GM21717 (cell line): ENCODE data around the gene LIMD2.
"Not testable (repeated sequence)": the region's sequence is repeated elsewhere in the genome, so short reads cannot be mapped to it uniquely, and the experiment has no call there.

Experiments used
- ATAC-seq: cut with Tn5 transposase; IDR thresholded peaks from one replicate; pipeline ENCODE4 v1.9.1; 2021; ENCODE audit warnings: mild to moderate bottlenecking, moderate library complexity; ENCODE audit not compliant: unreplicated experiment

LIMD2 gene

DNA sequence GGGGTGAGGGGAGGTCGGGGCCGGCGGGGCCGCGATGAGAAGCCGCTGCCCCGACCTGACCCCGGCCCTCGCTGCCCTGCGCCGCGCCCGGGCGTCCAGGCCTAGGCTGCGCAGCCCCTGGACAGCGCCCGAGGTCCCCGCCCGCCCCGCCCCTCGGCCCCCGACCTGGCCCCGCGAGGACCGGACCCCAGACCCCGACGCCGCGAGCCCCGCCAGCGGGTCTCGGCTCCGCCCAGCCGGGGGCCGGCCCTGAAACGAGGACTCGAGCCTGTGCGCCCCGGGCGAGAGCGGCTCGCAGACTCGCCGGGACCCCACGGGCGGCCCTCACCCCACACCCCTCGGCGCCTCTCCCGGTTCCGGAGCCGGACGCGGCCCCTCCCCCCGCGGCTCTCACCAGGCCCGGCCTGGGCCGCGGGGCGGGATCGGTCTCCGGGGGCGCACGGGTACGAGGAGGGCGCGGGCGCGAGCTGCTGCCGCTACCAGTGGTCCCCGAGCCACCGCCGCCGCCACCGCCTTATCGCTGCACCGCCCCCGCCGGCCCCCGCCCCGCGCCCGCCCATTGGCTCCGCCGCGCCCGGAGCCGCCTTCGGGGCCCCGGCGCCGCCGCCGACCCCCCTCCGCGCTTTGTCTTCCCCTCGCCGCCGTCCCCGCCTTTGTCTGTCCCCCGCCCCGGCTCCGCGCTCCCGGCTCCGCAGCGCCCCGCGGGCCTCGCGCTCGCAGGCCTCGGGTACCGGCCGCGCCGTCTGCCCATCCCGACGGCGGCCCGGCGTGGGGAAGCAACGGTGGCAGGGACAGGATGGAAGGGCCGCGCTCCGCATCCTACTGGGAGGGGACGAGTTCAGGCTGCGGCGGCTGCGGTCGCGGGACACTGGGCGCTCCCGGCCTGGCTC lies at the start of gene LIMD2:
Gene LIMD2 (minus strand): TSS at position 488 of the 890 bp plus-strand sequence. CDS start 827 bp downstream, outside the sequence.
- no peak for ATAC-seq

DNA sequence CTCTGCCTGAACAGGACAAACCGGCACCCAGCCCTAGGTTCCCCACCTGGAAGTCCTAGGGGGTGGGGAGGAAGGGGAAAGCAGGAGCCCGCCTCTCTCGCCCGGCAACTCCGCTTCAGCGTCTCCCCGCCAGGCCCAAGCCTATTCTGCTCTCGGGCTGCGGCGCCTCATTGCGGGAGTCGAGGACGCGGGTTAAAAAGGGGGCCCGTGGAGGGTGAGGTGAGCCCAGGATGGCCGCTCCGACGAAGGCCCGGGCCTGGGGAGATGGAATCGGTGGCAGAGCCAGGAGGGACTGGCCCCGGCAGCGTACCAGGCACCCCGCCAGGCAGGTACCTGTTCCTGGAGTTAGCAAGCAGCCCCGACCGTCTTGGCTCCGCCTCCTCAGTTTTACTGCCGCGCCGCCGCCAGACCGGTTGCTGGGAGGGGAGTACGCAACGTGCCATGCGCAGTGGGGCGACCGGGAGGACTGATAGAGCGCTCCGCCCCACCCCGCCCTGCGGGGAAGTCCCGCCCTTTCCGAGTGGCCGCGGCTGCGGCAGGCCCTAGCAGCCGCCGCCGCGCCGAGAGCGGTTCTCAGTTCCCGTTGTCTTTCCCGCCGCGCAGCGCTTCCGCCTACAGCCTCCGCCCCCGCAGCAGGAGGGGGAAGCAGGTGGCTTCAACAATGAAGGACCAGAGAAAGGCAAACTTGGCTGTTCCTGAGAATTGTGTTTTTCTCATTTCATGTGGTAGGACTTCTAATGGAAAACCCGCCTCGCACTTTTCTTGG lies 41.7 kb upstream of the LIMD2 start, which contains the start of gene STRADA:
Gene STRADA (minus strand): TSS at position 392 of the 766 bp plus-strand sequence. CDS start 13,430 bp downstream, outside the sequence.
- peak; percentile 75 for ATAC-seq

DNA sequence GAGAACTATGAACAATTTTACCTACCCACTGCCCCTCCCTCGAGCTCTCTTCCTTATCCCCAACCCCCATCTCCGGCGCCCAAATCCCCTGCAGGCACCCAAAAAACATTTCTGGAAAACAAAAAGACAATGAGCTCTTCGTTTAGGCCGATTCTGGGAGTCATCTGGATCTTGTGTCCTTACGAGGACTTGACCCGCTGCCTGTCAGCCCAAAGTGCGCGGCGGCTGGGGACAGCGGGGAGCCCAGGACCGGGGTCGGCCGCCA lies 41.1 kb upstream of the LIMD2 start:
- ATAC-seq, result peak; percentile 33

DNA sequence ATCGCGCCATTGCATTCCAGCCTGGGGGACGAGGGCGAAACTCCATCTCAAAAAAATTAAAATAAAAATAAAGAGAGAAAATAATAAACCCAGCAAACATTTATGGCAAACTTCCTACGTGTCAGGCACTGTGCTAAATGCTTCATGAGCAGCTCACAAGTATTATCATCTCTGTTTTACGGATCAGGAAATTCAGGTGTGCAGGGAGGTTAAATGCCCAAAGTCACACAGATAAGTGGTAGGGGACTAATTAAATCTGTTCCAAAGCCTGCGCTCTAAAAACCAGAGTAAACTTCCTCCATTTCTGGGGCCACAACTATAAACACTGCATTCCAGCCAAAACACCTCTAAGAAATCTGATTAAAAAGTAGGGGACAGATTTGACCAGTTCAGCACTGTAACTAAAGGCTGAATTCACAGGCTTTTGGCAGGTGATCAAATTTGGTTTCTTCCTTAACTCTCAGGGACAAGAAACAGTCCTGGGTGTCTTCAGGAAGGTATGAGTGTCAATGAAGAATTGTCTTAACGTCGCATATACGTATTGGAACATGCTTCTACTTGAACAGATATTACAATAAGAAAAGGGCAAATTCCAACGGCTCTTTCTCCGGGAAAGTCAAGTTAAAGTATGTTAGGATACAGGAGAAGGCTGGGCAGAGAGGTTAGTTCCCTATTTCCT lies 40.7 kb upstream of the LIMD2 start:
- no peak for ATAC-seq

DNA sequence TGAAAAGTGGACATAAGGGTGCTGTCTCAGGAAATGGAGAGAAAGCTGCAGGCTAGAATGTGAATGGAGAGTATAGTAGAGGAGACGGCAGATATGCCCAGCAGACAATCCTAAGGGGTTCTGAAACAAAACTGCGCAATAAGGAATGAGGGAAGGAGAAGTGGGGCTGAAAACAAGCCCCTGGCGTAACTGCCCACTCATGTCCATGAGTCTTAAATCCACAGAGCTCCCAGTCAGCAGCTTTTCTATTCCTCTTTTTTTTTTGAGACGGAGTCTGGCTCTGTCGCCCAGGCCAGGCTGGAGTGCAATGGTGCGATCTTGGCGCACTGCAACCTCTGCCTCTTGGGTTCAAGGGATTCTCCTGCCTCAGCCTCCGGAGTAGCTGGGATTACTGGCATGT lies 35.8 kb upstream of the LIMD2 start:
- ATAC-seq, result no peak

DNA sequence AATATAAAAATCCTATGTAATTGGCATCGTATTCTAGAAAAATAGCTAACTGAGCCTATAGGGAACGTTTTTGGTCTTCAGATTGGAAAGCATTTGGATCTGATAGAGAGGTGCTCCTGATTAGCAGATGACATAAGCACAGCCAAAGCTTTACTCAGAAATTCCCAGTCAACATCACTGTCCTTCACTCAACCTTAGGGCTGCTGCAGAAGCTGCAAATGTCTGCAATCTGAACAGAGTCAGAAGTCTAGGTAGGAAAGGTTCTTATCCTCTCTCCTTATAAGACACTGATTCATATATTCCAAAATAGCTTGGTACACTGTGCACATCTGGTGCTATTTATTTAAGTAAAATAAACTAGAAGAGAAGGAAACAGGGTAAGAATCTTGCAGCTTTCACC lies 22.5 kb upstream of the LIMD2 start:
- no peak for ATAC-seq

DNA sequence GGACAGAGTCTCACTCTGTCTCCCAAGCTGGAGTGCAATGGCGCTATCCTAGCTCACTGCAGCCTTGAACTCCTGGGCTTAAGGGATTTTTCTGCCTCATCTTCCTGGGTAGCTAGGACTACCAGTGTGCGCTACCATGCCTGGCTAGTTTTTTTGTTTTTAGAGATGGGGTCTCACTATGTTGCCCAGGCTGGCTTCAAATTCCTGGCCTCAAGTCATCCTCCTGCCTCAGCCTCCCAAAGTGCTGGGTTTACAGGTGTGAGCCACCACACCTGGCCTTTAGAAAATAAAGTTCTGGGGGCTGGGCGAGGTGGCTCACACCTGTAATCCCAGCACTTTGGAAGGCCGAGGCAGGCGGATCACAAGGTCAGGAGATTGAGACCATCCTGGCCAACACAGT lies 20.3 kb upstream of the LIMD2 start:
- ATAC-seq, result not testable (repeated sequence)

DNA sequence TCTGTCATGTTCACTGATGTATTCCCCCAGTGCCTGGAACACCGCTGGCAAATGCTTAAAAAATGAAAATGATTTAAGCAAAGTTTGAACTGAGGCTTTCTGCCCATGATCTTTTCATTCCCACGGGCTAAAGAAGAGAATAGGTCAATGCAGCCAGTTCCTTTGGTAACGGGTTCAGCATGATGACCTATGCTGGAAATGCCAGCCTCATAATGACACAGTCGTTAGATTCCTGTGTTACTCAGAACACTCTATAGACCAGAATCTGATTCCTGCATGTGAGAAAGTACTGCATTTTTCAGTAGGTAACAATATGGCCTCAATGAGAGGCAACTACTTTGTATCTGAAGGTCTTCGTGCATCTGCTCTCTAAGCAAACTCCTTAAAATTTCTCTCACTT lies 19.1 kb upstream of the LIMD2 start:
- no peak for ATAC-seq

DNA sequence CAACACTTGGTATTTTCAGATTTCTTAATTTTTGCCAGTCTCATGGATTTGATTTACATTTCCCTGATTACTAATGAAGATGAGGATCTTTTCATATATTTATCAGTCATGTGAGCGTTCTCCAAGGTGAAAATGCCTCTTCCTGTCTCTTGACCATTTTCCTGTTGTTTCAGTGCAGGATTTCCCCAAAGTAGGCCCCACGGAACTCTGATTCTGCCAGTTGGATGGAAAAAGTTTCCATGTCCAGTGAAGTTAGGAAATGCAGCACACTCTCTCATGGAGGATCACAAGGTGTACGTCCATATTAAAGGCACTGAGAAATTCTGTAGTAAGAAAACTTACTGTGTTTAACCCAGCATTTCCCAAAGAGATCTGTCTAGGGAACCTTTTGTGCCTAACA lies 16.5 kb upstream of the LIMD2 start:
- ATAC-seq, result no peak

DNA sequence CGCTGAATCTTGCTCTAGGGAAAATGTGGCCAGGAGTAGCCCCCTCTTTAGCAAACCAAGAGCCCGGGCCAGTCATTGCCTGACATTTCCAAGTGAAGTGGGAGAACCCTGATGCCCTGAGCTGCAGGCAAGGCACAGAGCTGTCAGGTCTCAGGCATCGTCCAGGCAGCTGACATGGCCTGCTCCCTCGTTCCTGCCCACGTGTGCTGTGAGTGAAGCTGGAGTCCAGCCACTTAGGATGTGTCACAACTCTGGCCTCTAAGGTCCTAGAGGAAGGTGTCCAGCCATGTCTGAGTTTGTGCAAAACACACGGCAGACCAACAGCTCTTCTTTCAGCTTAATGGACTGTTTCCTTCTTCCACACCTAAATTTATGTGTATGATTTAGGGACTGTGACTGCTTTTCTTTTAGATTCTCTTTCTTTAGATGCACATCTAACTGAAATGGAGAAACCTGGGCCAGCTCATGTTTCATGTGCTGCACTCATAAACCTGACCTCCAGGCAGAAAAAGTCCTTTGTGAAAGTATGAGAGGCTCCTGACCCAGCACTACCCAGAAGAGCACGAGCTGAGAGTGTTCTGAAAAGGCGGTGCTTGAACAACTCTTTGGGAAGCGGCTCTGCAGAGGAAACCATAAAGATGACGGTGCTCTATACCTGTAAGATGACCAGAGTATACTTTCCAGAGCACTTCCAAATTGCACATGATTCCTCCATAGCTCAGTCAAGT lies 14.8 kb upstream of the LIMD2 start:
- no peak for ATAC-seq

DNA sequence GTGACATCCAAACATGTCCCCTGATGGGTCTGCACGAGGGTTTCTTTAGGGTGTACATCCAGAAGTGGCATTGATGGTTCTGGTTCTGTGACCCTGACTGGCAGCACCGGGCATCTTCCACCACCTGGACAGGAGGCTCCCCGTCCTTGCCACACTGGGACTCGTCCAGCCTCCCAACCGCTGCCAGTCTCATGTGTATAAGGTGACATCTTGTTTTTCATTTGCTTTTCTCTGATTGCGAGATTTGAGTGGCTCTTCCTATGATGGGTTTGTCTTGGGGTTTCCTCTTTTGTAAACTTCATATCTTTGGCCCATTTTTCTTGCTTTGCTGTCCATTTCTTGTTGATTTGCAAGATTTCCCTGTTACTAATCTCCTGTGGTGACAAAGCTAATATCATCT lies 9.2 kb upstream of the LIMD2 start:
- no peak for ATAC-seq

DNA sequence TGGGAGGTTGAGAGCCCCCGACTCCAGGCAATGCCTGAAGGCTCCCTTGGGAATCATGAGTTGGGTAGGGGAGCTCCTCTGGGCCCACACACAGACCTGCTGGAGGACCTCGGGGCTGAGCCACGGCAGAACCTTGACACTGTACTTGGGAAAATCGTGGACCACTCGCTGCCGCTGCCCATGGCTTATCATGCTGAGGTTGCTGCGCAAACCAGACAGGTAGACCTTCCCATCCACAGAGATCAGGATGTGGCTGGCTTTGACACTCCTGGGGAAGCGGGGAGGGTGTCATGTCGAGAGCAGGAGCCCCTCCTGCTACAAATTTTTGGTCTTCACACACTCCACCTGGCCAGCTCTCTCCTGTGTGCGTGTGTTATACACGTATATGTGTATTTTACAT lies 7.2 kb upstream of the LIMD2 start:
- ATAC-seq, result no peak

DNA sequence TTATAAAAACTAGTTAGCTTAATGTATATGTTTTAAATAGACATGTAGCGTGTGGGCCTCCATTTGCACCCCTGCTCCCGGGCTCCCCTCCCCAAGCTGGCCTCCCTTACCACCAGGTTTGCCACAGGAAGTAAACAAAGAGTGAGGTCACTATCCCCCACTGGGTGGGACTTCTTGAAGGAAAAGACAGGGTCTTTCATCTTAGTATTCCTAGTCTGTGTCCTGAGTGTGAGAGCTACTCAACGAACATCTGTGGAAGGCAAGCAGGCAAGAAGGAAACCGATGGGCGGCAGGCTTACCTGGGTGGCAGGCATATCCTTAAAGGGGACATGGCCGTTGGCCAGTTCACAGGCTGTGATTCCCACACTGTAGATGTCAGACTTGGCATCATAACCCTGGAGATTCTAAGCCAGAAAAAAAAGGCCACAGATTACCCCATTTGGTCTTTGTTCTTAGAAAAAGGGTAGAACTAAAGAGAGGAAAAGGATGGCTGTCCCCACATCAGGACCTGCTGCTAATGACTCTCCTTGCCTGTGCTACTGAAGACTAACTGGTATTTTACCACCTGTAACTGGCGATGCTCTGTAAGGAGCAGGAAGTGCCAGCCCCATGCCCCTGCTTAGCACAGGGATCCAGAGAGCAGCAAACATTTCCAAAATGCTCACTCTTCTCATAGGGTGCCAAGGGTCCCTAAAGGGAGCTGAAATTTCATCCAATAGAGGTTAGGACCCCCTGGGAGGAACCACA lies 6.6 kb upstream of the LIMD2 start:
- ATAC-seq, result no peak

DNA sequence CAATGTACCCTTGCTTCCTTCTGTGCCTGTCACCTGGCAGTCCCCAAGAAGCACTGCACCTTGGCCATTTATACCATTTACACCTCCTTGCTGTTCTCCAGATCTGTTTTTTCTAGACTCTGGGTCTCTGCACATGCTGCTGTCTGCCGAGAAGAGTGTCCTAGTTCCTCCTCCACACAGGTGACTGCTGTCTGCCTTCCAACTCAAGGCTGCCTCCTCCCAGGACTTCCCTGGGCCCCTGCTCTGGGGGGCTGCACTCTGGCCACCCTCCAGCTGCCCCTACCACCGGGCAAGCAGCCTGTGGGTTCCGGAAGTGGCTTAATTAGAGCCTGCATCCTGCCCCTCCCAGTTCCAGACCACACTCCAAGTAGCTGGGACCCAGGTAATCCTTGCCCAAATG lies 5.7 kb upstream of the LIMD2 start:
- ATAC-seq, result no peak

DNA sequence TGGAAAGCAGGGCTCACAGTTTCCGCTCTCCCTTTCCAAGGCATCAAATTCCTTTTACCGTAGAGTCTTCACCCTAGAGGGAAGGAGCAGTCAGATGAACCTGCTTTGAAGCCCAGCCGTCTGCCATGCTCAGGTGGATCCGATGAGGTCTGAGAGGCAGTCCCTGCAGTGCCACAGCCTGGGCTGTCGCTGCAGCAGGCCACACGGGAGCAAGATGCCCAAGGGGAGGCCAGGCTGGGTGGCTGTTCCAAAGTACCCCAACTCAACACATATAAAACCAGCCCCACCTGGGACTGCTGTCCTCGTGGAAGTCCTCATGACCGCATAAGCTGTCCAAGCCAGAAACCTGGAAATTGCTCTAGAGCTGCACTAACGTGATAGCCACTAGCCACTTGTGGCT lies 4.9 kb upstream of the LIMD2 start:
- no peak for ATAC-seq

DNA sequence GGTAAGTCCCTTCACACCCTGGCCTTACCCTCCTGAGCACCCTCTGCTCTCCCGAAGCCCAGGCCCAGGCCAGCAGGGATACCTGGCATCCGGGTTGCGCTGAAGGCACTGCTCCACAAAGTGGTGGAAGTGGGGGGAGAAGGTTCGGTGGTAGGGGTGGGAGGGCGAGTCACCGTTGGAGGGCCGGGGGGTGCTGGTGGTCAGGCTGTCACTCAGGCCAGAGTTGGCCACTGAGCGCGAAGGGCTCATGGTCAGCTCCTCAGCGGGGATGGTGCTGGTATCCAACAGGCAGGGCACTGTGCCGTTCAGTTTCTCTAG lies 4.3 kb upstream of the LIMD2 start:
- no peak for ATAC-seq

DNA sequence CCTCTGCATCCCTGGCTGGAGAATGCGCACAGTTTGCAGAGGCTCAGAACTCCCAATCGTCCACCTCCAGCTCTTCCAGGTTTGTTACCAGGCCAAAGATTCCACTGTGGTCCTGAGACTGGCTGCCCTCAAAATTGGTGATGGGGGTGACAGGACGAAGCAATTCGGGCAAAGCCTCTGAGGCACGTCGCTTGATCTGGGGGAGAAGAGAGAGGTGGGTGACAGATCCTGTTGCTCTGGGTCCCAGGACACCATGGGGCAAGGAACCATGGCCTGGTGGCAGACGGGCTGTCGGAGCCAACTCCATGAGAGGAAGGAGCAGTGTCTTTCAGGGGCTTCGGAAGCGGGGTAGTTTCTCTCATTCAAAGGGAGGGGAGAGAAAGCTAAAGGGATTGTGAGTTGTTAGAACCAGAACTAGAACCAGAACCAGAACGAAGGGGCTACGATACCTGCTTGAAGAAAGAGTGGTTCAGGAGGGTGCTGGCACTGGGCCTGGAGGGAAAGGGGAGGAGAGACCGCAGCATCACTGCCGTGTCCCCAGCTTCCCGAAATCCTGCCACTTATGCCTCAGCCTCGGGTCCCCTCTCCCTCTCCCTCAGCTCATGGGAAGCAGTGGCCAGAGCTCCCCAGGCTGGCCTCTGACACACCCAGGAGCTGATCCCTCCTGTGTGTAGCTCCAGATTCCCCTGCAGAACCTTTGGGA lies 3.8 kb upstream of the LIMD2 start:
- no peak for ATAC-seq

DNA sequence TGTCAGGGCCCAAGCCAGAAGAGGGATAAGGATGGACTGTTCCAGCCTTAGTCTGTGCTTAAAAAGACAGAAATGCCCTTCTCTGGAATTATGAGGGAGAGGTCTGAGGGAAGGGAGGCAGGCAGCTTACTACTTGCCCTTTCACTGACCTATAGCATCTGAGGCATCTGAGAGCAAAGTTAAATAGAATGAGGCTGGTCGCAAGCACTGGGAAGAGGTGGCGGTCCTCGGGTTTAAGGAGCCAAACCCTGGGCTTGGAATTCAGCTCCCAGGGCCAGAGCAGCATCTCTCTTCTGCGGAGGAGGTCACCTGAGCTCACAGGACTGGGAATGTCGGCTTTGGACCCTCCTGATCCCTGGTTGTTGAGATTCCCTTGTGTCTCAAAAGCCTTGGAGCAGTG lies 3.1 kb upstream of the LIMD2 start:
- no peak for ATAC-seq

DNA sequence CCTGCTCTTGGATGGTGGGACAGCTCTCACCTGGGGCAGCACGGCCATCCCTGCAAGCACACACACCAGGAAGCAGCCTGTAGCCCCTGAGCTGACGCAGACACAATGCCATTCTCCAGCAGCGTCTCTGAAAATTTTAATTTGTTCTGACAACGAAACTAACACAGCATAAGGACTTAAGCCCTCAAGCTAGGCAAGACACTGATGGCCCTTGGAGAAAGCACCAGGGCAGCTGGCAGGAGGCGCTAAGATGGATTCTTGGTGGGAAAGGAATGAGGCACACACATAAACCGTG lies 2.7 kb upstream of the LIMD2 start:
- no peak for ATAC-seq
